ENCODE data around the gene ZNF232.
"Not testable (repeated sequence)": the region's sequence is repeated elsewhere in the genome, so short reads cannot be mapped to it uniquely, and the experiment has no call there.

GRCh38 chr17:5130687-5131086 lies 19.0 kb upstream of the ZNF232 start:
- TF ChIP-seq, protein P1, sequence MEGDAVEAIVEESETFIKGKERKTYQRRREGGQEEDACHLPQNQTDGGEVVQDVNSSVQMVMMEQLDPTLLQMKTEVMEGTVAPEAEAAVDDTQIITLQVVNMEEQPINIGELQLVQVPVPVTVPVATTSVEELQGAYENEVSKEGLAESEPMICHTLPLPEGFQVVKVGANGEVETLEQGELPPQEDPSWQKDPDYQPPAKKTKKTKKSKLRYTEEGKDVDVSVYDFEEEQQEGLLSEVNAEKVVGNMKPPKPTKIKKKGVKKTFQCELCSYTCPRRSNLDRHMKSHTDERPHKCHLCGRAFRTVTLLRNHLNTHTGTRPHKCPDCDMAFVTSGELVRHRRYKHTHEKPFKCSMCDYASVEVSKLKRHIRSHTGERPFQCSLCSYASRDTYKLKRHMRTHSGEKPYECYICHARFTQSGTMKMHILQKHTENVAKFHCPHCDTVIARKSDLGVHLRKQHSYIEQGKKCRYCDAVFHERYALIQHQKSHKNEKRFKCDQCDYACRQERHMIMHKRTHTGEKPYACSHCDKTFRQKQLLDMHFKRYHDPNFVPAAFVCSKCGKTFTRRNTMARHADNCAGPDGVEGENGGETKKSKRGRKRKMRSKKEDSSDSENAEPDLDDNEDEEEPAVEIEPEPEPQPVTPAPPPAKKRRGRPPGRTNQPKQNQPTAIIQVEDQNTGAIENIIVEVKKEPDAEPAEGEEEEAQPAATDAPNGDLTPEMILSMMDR (IDR thresholded peaks at IDR 0.05 in 2 of 3, conservative IDR thresholded peaks at IDR 0.05 in 1 of 3; ENCODE audit: borderline replicate concordance in 1 of 3, insufficient read depth in 1 of 3, low read depth in 2 of 3, low read length in 2 of 3): not testable (repeated sequence)
- not testable (repeated sequence) for TF ChIP-seq ATF3 (IDR thresholded peaks at IDR 0.05); POLR2A (IDR thresholded peaks at IDR 0.05; ENCODE audit: borderline replicate concordance, extremely low read depth, insufficient read depth, insufficient read length); EZH2 (IDR thresholded peaks at IDR 0.05); CBX3 (IDR thresholded peaks at IDR 0.05; ENCODE audit: low read depth); ELF1 (IDR thresholded peaks at IDR 0.05; ENCODE audit: borderline replicate concordance, low read depth); POLR2AphosphoS5 (IDR thresholded peaks at IDR 0.05; ENCODE audit: low read depth, low read length)

Data from HCT116 (cell line).